ENCODE data around the gene DNAAF2.

DNA sequence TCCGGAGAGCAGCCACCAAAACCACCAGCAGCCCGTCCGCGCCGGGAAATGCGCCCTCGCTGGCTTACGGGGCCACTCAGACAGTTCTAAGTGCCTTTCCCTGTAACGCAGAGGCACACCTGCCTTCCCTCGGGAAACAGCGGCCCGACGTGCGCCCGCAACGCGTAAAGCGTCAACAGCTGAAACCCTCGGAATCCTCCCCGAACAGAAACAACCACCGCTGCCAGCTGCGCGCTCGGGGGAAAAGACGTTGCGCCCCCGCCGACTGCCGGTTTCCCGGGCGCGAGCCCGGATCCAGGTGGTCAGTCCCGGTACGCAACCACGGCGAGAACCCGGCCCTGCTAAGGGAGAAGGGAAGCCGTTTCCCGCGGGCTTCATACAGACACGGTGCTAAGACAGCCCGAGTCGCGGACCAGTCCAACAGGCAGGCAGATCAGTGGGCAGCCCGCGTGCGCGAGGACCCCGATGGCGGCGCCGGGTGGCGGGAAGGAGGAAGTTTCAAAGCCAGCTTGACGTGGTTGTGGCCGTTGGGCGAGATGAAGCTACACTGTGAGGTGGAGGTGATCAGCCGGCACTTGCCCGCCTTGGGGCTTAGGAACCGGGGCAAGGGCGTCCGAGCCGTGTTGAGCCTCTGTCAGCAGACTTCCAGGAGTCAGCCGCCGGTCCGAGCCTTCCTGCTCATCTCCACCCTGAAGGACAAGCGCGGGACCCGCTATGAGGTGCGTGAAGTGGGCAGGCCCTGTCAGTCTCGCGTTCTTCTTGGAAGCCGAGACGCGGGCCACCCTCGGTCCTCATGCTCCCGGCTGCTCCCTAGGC, 36.4 kb downstream of the DNAAF2 start, which contains the start of gene LRR1:
- TF ChIP-seq CHD4 (IDR thresholded peaks at IDR 0.05; ENCODE audit: borderline replicate concordance, low read length) (no peak), POLR2AphosphoS5 (IDR thresholded peaks at IDR 0.05; ENCODE audit: low read depth, low read length) (peak; percentile 60), PLSCR1 (CRISPR knock-in tag; IDR thresholded peaks at IDR 0.05; ENCODE audit: borderline replicate concordance) (no peak), ZUFSP (CRISPR knock-in tag; IDR thresholded peaks at IDR 0.05; ENCODE audit: borderline replicate concordance) (no peak), ESRRA (CRISPR knock-in tag; IDR thresholded peaks at IDR 0.05; ENCODE audit: low read depth) (no peak), ATF3 (CRISPR knock-in tag; IDR thresholded peaks at IDR 0.05) (0 out of 2 replicates have a peak, but pooled peaks have one; percentile 17), ZFP90 (CRISPR knock-in tag; IDR thresholded peaks at IDR 0.05; ENCODE audit: borderline replicate concordance) (peak; percentile 97), ZNF367 (CRISPR knock-in tag; IDR thresholded peaks at IDR 0.05; ENCODE audit: borderline replicate concordance) (no peak), MIXL1 (CRISPR knock-in tag; IDR thresholded peaks at IDR 0.05) (peak; percentile 39; the same call in 1 of the 2 replicates), MXD4 (CRISPR knock-in tag; IDR thresholded peaks at IDR 0.05) (peak; percentile 94), SMC3 (IDR thresholded peaks at IDR 0.05; ENCODE audit: low read length) (no peak)
- TF ChIP-seq, protein P1, sequence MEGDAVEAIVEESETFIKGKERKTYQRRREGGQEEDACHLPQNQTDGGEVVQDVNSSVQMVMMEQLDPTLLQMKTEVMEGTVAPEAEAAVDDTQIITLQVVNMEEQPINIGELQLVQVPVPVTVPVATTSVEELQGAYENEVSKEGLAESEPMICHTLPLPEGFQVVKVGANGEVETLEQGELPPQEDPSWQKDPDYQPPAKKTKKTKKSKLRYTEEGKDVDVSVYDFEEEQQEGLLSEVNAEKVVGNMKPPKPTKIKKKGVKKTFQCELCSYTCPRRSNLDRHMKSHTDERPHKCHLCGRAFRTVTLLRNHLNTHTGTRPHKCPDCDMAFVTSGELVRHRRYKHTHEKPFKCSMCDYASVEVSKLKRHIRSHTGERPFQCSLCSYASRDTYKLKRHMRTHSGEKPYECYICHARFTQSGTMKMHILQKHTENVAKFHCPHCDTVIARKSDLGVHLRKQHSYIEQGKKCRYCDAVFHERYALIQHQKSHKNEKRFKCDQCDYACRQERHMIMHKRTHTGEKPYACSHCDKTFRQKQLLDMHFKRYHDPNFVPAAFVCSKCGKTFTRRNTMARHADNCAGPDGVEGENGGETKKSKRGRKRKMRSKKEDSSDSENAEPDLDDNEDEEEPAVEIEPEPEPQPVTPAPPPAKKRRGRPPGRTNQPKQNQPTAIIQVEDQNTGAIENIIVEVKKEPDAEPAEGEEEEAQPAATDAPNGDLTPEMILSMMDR (CRISPR knock-in tag; IDR thresholded peaks at IDR 0.05): 0 out of 2 replicates have a peak, but pooled peaks have one; percentile 12
- TF ChIP-seq, protein P2, sequence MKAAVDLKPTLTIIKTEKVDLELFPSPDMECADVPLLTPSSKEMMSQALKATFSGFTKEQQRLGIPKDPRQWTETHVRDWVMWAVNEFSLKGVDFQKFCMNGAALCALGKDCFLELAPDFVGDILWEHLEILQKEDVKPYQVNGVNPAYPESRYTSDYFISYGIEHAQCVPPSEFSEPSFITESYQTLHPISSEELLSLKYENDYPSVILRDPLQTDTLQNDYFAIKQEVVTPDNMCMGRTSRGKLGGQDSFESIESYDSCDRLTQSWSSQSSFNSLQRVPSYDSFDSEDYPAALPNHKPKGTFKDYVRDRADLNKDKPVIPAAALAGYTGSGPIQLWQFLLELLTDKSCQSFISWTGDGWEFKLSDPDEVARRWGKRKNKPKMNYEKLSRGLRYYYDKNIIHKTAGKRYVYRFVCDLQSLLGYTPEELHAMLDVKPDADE (CRISPR knock-in tag; IDR thresholded peaks at IDR 0.05): no peak
- TF ChIP-seq, protein P3, sequence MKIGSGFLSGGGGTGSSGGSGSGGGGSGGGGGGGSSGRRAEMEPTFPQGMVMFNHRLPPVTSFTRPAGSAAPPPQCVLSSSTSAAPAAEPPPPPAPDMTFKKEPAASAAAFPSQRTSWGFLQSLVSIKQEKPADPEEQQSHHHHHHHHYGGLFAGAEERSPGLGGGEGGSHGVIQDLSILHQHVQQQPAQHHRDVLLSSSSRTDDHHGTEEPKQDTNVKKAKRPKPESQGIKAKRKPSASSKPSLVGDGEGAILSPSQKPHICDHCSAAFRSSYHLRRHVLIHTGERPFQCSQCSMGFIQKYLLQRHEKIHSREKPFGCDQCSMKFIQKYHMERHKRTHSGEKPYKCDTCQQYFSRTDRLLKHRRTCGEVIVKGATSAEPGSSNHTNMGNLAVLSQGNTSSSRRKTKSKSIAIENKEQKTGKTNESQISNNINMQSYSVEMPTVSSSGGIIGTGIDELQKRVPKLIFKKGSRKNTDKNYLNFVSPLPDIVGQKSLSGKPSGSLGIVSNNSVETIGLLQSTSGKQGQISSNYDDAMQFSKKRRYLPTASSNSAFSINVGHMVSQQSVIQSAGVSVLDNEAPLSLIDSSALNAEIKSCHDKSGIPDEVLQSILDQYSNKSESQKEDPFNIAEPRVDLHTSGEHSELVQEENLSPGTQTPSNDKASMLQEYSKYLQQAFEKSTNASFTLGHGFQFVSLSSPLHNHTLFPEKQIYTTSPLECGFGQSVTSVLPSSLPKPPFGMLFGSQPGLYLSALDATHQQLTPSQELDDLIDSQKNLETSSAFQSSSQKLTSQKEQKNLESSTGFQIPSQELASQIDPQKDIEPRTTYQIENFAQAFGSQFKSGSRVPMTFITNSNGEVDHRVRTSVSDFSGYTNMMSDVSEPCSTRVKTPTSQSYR (CRISPR knock-in tag; IDR thresholded peaks at IDR 0.05; ENCODE audit: borderline replicate concordance): no peak
